ENCODE results near the gene TMEM221. TPM values are rescaled to one million over a fixed set of nuclear protein-coding genes. Genes with fewer than 3 reads are reported as not detected.

The TMEM221 gene
- total and polyA plus RNA-seq, 2 donors (not counting 3 experiments of a cell fraction or from before 2014, with no cell fraction given), result 0.08 TPM; not detected in 1

DNA sequence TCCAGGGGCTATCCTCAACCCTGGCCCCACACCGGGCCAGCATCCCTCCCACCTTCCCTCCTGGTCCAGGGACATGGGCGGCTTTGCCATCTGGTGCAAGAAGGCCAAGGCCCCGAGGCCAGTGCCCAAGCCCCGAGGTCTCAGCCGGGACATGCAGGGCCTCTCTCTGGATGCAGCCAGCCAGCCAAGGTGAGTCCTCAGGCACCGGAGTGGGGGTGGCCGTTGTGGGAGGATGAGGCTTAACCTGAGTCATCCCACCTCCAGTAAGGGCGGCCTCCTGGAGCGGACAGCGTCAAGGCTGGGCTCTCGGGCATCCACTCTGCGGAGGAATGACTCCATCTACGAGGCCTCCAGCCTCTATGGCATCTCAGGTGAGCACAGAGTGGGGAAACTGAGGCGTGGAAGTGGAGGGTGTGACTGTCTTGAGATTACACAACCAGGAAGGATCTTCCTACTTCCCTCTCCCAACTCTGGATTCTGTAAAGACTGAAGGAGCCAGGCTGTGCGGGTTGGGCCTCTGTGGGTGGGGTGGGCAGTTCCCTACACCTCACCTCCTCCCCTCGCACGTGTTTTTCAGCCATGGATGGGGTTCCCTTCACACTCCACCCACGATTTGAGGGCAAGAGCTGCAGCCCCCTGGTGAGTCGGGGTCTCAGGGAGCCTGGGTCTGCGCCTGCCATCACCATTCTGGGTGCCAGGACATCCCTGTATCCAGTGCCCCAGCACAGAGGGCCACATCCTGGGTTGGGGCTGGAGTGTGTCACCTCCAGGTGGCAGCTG lies 24.8 kb downstream of the TMEM221 start:
- CTCF ChIA-PET, result interaction anchor here (0.6 to 1.6 kb wide), 3 partner anchors 18 to 60 kb away, joined by 3 read pairs; no protein-coding TSS in a partner anchor
- Histone ChIP-seq H3K4me3 (replicated peaks in 1 of 3; ENCODE audit: insufficient read depth in 1 of 3, low read depth in 1 of 3, low read length in 3 of 3) (no peak overlapping the region), H2AFZ (ENCODE audit: low read depth, low read length) (no peak overlapping the region), H3K9me3 (replicated peaks; ENCODE audit: control insufficient read depth, insufficient read depth, low read length) (no peaks in the 10 kb centered on the region), H3K9me1 (replicated peaks; ENCODE audit: control insufficient read depth, extremely low read depth, insufficient read depth, low read length) (no peaks in the 10 kb centered on the region), H3K4me1 (ENCODE audit: control insufficient read depth, extremely low read depth, insufficient read depth, low read length) (peaks cover 14% of the 10 kb centered on the region), H4K20me1 (replicated peaks; ENCODE audit: control insufficient read depth, extremely low read depth, insufficient read depth, low read length) (no peaks in the 10 kb centered on the region), H3K9ac (replicated peaks; ENCODE audit: extremely low read depth, insufficient read depth, low read length) (no peak overlapping the region), H3K27ac (ENCODE audit: insufficient read depth, low read depth, low read length) (no peak overlapping the region), H3K79me2 (ENCODE audit: control insufficient read depth, insufficient read depth, low read length) (no peaks in the 10 kb centered on the region), H3K27me3 (ENCODE audit: control insufficient read depth in 2 of 2, insufficient read depth in 2 of 2, low read length in 2 of 2) (no peaks in the 10 kb centered on the region), H3K36me3 (ENCODE audit: control insufficient read depth in 2 of 2, extremely low read depth in 1 of 2, insufficient read depth in 2 of 2, low read length in 2 of 2) (no peaks in the 10 kb centered on the region), H3K4me2 (ENCODE audit: insufficient read depth, low read length) (no peak overlapping the region)
- dilution Hi-C loops (cut with MboI; ENCODE audit: extremely low pct_ligation_motif_present, low sequenced_read_pairs) (no loop called here), intact Hi-C loops (cut with micrococcal nuclease) (no loop called here)
- DNase-seq (ENCODE audit: low read depth, low spot score), result no peak
- BruUV-seq (replicated peaks), result no TSS peak
- POLR2A ChIA-PET, result interaction anchor here (0.6 kb wide), 1 partner anchor 99 kb away, joined by 3 read pairs; no protein-coding TSS in a partner anchor
- no peak for FAIRE-seq
- TF ChIP-seq CTCF (IDR thresholded peaks at IDR 0.05; ENCODE audit: extremely low read depth in 1 of 2, insufficient read depth in 1 of 2, low read depth in 1 of 2, low read length in 2 of 2) (no peak), GATA2 (IDR thresholded peaks at IDR 0.05; ENCODE audit: insufficient read depth, insufficient read length, low read depth, low read length) (no peak), JUN (IDR thresholded peaks at IDR 0.05; ENCODE audit: borderline replicate concordance, insufficient read depth, insufficient read length, low read depth) (no peak), MAX (IDR thresholded peaks at IDR 0.05; ENCODE audit: insufficient read depth, insufficient read length) (no peak), POLR2A (IDR thresholded peaks at IDR 0.05; ENCODE audit: low read depth, low read length) (no peak), FOS (IDR thresholded peaks at IDR 0.05; ENCODE audit: borderline replicate concordance, insufficient read depth, low read length) (no peak), POLR2AphosphoS5 (IDR thresholded peaks at IDR 0.05; ENCODE audit: insufficient read depth, low read depth, low read length) (no peak), EZH2 (IDR thresholded peaks at IDR 0.05; ENCODE audit: borderline replicate concordance, low read depth, low read length, severe bottlenecking) (no peak)

Measured in endothelial cell of umbilical vein (primary cell).